Thyroid gland (tissue), 4 donors: ENCODE results near the gene AMBP.

Source experiments
- CTCF ChIP-seq, 6 experiments: fragments of 200-600 bp in 3 of 6; fragments of 450-650 bp in 3 of 6; sonication (generic) in 3 of 6; IDR thresholded peaks; one replicate each; pipeline ENCODE4 v1.5.1; 2016 to 2019; ENCODE audit warnings: antibody characterized with exemption in 6 of 6, mild to moderate bottlenecking in 2 of 6, inconsistent platforms in 1 of 6, moderate library complexity in 1 of 6
- POLR2A ChIP-seq, 2 donors: fragments of 450-650 bp; IDR thresholded peaks; one replicate each; pipeline ENCODE4 v1.6.1; 2017; ENCODE audit warnings: antibody characterized with exemption in 2 of 2, mild to moderate bottlenecking in 2 of 2, moderate library complexity in 1 of 2

GRCh38 chr9:114055061-114055460 is 23.0 kb downstream of the AMBP start:
- TF ChIP-seq CTCF (IDR thresholded peaks at IDR 0.05) (no peak), POLR2A (IDR thresholded peaks at IDR 0.05) (no peak)
